Activated CD8-positive, alpha-beta memory T cell treated with anti-CD3 and anti-CD28 coated beads, Interleukin-2, amount 10 ng/mL, durations not matched to agents 7 days and 5 days (primary cell): ENCODE results near the gene INTS3. TPM values are rescaled to one million over a fixed set of nuclear protein-coding genes. Genes with fewer than 3 reads are reported as not detected.
A peak's percentile ranks its signal among the peaks of the same experiment; 100 is the strongest.

Experiments
- ATAC-seq: fragments of 150-1000 bp; cut with Tn5 transposase; one replicate; pipeline ENCODE4 v1.10.0; 2021; ENCODE audit warnings: moderate library complexity
- CTCF ChIA-PET: fragments of 350-600 bp; sonication (Branson Sonifier 250); formaldehyde crosslinking; loops from one replicate; lab custom pipeline; 2021; ENCODE audit warnings: antibody characterized with exemption; lab: Charles Lee
- DNase-seq: peaks from one replicate; pipeline ENCODE4 v3.0.0-alpha.2; 2020
- H3K27ac Mint-ChIP-seq: one replicate; pipeline ENCODE4 v1.8.0; 2021; ENCODE audit warnings: mild to moderate bottlenecking, mixed read lengths
- H3K27me3 Mint-ChIP-seq: one replicate; pipeline ENCODE4 v1.8.0; 2021; ENCODE audit warnings: mixed read lengths
- H3K36me3 Mint-ChIP-seq: one replicate; pipeline ENCODE4 v1.8.0; 2021; ENCODE audit warnings: mild to moderate bottlenecking, mixed read lengths
- H3K4me1 Mint-ChIP-seq: one replicate; pipeline ENCODE4 v1.8.0; 2021; ENCODE audit warnings: mixed read lengths
- H3K4me3 Mint-ChIP-seq: one replicate; pipeline ENCODE4 v1.8.0; 2021; ENCODE audit warnings: mild to moderate bottlenecking, moderate library complexity, mixed read lengths
- H3K9me3 Mint-ChIP-seq: one replicate; pipeline ENCODE4 v1.8.0; 2022; ENCODE audit warnings: low read depth, mixed read lengths
- total RNA-seq, 2 experiments: library from RNA; stranded (reverse); gene quantifications; one replicate each; pipeline ENCODE4 v1.2.3, GENCODE V29; 2021

Gene INTS3
- total RNA-seq, 2 experiments from 2014 or later, result 50.2 to 51.5 TPM

DNA sequence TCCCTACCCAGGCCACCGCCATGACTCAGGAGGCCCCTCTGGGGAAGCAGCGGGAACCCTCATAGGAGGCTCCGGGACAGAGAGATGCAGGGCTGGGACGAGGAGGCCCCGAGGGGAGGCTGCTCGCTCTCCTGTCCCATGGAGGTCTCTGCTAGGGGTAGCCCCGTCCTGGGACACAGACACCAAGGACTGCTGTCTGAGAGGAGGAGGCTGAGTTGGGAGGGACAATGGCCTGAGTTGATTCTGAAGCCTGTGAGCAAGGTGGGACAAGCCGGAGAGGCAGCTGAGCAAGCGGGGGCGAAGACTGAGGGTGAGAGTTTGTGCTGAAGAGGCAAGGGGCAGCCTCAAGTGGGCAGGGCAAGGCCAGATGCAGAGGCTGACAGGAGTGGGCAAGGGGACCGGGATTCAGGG lies 64.8 kb downstream of the INTS3 start:
- peaks cover 6% of the 10 kb centered on the region for H3K27me3 Mint-ChIP-seq
- CTCF ChIA-PET, result interaction anchor here (2.0 to 11.6 kb wide), 3 partner anchors 17 to 193 kb away, joined by 5 to 96 read pairs (median 7); partner anchors contain the start of genes JTB, RAB13 and SLC27A3
- H3K4me1 Mint-ChIP-seq, result peaks cover 56% of the 10 kb centered on the region
- no peaks in the 10 kb centered on the region for H3K36me3 Mint-ChIP-seq
- ATAC-seq (no peak), DNase-seq (no peak)
- H3K4me3 Mint-ChIP-seq, result no peak overlapping the region
- H3K9me3 Mint-ChIP-seq, result no peaks in the 10 kb centered on the region
- H3K27ac Mint-ChIP-seq, result no peak overlapping the region

GRCh38 chr1:153793261-153793972 lies 65.6 kb downstream of the INTS3 start:
- H3K9me3 Mint-ChIP-seq, result no peaks in the 10 kb centered on the region
- no peak overlapping the region for H3K27ac Mint-ChIP-seq
- no peak for ATAC-seq
- H3K4me1 Mint-ChIP-seq, result peaks cover 56% of the 10 kb centered on the region
- H3K27me3 Mint-ChIP-seq, result no peaks in the 10 kb centered on the region
- DNase-seq, result no peak
- CTCF ChIA-PET, result interaction anchor here (2.0 to 11.6 kb wide), 3 partner anchors 18 to 192 kb away, joined by 5 to 96 read pairs (median 7); partner anchors contain the start of genes JTB, RAB13 and SLC27A3
- no peaks in the 10 kb centered on the region for H3K36me3 Mint-ChIP-seq
- no peak overlapping the region for H3K4me3 Mint-ChIP-seq

DNA sequence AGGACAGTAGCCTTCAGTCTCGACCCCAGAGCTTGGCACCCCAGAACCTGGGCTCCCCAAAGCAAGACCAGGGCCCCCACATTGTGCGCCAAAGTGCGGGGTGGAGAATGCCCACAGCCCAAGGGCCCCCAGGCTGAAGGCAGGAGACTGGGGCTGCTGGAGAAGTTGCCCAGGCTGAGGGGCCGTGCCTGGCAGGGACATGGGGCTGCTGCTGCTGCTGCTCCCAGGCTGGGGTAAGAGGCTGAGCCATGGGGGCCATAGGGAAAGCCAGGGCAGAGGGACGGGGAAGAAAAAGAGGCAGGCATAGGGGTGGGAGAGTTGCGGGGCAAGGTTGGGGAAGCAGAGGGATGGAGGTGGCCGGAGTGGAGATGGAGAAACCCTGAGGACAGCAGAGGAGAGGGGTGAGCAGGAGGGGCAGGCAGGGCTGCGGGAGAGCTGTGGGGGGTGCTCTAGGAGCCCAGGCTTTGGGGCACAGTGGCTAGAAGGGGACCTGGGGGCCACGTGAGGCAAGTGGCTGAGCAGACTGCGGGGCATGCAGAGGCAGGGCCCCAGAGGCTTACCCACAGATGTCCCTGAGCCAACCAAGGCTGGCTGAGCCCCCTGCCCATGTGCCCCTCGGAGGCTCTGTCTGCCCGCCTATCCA lies 66.2 kb downstream of the INTS3 start:
- H3K36me3 Mint-ChIP-seq, result no peaks in the 10 kb centered on the region
- no peaks in the 10 kb centered on the region for H3K27me3 Mint-ChIP-seq
- CTCF ChIA-PET, result interaction anchor here (2.9 to 11.6 kb wide), 2 partner anchors 184 to 191 kb away, joined by 7 to 96 read pairs; partner anchors contain the start of genes JTB and RAB13
- no peak for ATAC-seq
- no peaks in the 10 kb centered on the region for H3K9me3 Mint-ChIP-seq
- H3K4me3 Mint-ChIP-seq, result no peak overlapping the region
- peaks cover 52% of the 10 kb centered on the region for H3K4me1 Mint-ChIP-seq
- no peak for DNase-seq
- H3K27ac Mint-ChIP-seq, result peak overlapping the region; percentile 35

GRCh38 chr1:153794624-153795329 lies 66.9 kb downstream of the INTS3 start:
- Mint-ChIP-seq H3K9me3 (no peaks in the 10 kb centered on the region), H3K4me3 (no peak overlapping the region), H3K36me3 (no peaks in the 10 kb centered on the region), H3K27ac (peak overlapping the region; percentile 18), H3K4me1 (peaks cover 48% of the 10 kb centered on the region), H3K27me3 (no peaks in the 10 kb centered on the region)
- CTCF ChIA-PET, result interaction anchor here (11.6 kb wide), 1 partner anchor 191 kb away, joined by 96 read pairs; the partner anchor contains the start of gene RAB13
- ATAC-seq (no peak), DNase-seq (no peak)

GRCh38 chr1:153795330-153795837 lies 67.5 kb downstream of the INTS3 start:
- CTCF ChIA-PET, result interaction anchor here (1.2 to 11.6 kb wide), 5 partner anchors 12 to 190 kb away, joined by 3 to 96 read pairs (median 18); partner anchors contain the start of genes DENND4B, RAB13 and SLC27A3
- peaks cover 42% of the 10 kb centered on the region for H3K4me1 Mint-ChIP-seq
- peak overlapping the region; percentile 41 for H3K27ac Mint-ChIP-seq
- no peaks in the 10 kb centered on the region for H3K9me3 Mint-ChIP-seq
- DNase-seq, result no peak
- ATAC-seq, result no peak
- no peaks in the 10 kb centered on the region for H3K27me3 Mint-ChIP-seq
- H3K4me3 Mint-ChIP-seq, result no peak overlapping the region
- no peaks in the 10 kb centered on the region for H3K36me3 Mint-ChIP-seq

- ATAC-seq (peak; percentile 41), DNase-seq (peak; percentile 75)
- Mint-ChIP-seq H3K4me1 (peaks cover 34% of the 10 kb centered on the region), H3K27me3 (no peaks in the 10 kb centered on the region), H3K27ac (peak overlapping the region; percentile 13), H3K9me3 (no peaks in the 10 kb centered on the region), H3K36me3 (no peaks in the 10 kb centered on the region), H3K4me3 (no peak overlapping the region)
- CTCF ChIA-PET, result interaction anchor here (0.9 to 11.6 kb wide), 19 partner anchors 9 to 194 kb away, joined by 3 to 96 read pairs (median 7); partner anchors contain the start of genes CREB3L4, CRTC2, DENND4B and GATAD2B
Observed at GRCh38 chr1:153795934-153796785, 68.3 kb downstream of the INTS3 start.

GRCh38 chr1:153796786-153797659 lies 69.2 kb downstream of the INTS3 start:
- CTCF ChIA-PET, result interaction anchor here (0.5 to 11.6 kb wide), 27 partner anchors 10 to 199 kb away, joined by 3 to 96 read pairs (median 6); partner anchors contain the start of genes CREB3L4, CRTC2, DENND4B and GATAD2B
- Mint-ChIP-seq H3K4me3 (no peak overlapping the region), H3K27ac (peak overlapping the region; percentile 13), H3K36me3 (no peaks in the 10 kb centered on the region), H3K27me3 (no peaks in the 10 kb centered on the region), H3K9me3 (no peaks in the 10 kb centered on the region), H3K4me1 (peaks cover 26% of the 10 kb centered on the region)
- ATAC-seq (peak; percentile 75), DNase-seq (peak; percentile 91)

- no peak for ATAC-seq
- Mint-ChIP-seq H3K9me3 (no peaks in the 10 kb centered on the region), H3K27ac (no peak overlapping the region)
Observed at GRCh38 chr1:153798468-153798780, 70.6 kb downstream of the INTS3 start.

DNA sequence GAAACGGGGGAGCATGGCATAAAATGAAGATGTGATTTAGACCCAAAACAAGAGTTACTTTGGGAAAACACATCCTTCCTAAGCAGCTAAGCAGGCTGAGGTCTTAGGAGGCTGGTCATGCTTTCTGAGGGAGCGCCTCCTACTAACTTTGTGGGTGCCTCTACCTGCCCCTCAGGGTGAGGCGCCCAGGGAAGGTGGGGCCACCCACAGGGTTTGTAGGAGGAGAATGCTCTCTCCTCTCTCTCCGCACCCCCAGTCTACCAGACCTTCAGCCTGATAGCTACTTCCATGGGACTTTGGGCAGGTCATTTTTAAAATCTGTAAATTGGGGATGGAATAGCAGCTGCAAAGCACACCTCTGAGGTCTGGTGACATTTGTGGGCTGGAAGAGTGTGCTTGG lies 71.2 kb downstream of the INTS3 start:
- CTCF ChIA-PET, result interaction anchor here (1.2 to 11.6 kb wide), 5 partner anchors 18 to 186 kb away, joined by 3 to 96 read pairs (median 20); partner anchors contain the start of genes DENND4B, GATAD2B and RAB13
- Mint-ChIP-seq H3K4me1 (peaks cover 28% of the 10 kb centered on the region), H3K36me3 (no peaks in the 10 kb centered on the region), H3K4me3 (no peak overlapping the region), H3K27me3 (no peaks in the 10 kb centered on the region), H3K9me3 (no peaks in the 10 kb centered on the region), H3K27ac (no peak overlapping the region)
- no peak for ATAC-seq
- no peak for DNase-seq

More at GRCh38 chr1:153798468-153798780, 70.6 kb downstream of the INTS3 start:
- H3K27me3 Mint-ChIP-seq, result no peaks in the 10 kb centered on the region
- DNase-seq, result no peak
- H3K4me1 Mint-ChIP-seq, result peaks cover 25% of the 10 kb centered on the region
- CTCF ChIA-PET, result interaction anchor here (0.6 to 11.6 kb wide), 13 partner anchors 9 to 191 kb away, joined by 3 to 96 read pairs (median 13); partner anchors contain the start of genes DENND4B, GATAD2B, RAB13 and RPS27
- no peak overlapping the region for H3K4me3 Mint-ChIP-seq
- H3K36me3 Mint-ChIP-seq, result no peaks in the 10 kb centered on the region

GRCh38 chr1:153799566-153800465 lies 72.0 kb downstream of the INTS3 start:
- DNase-seq (no peak), ATAC-seq (no peak)

More at GRCh38 chr1:153799566-153800465, 72.0 kb downstream of the INTS3 start:
- H3K27me3 Mint-ChIP-seq, result no peaks in the 10 kb centered on the region
- H3K9me3 Mint-ChIP-seq, result no peaks in the 10 kb centered on the region
- H3K27ac Mint-ChIP-seq, result no peak overlapping the region
- CTCF ChIA-PET, result interaction anchor here (1.2 to 11.6 kb wide), 3 partner anchors 100 to 186 kb away, joined by 3 to 96 read pairs (median 40); partner anchors contain the start of genes DENND4B and RAB13
- H3K36me3 Mint-ChIP-seq, result no peaks in the 10 kb centered on the region
- peaks cover 30% of the 10 kb centered on the region for H3K4me1 Mint-ChIP-seq
- H3K4me3 Mint-ChIP-seq, result no peak overlapping the region
